Caco-2 (cell line): ENCODE data around the gene UBL4B. TPM values are rescaled to one million over a fixed set of nuclear protein-coding genes. Genes with fewer than 3 reads are reported as not detected.

Experiments used
- BruUV-seq: library from RNA; stranded (reverse); fragments of 400-500 nt; replicated peaks from 2 replicates; lab custom pipeline; 2021; lab: Mats Ljungman, UMichigan
- CTCF ChIA-PET: fragments of 300-600 bp; sonication (Branson Sonifier 250); formaldehyde crosslinking; loops from one replicate; lab custom pipeline; 2022; ENCODE audit warnings: antibody characterized with exemption; lab: Charles Lee
- POLR2A ChIA-PET: fragments of 300-600 bp; sonication (Branson Sonifier 250); formaldehyde crosslinking; loops from one replicate; lab custom pipeline; 2022; ENCODE audit warnings: antibody characterized with exemption; lab: Charles Lee
- DNase-seq, 2 experiments: peaks; one replicate each; pipeline versions ENCODE4 v3.0.0 to v3.0.0-alpha.2; 2020 to 2022
- H3K27me3 ChIP-seq: replicated peaks from 2 replicates; pipeline ENCODE4 v1.6.0; 2011; ENCODE audit warnings: low read length; ENCODE audit not compliant: control insufficient read depth, insufficient read depth
- H3K36me3 ChIP-seq: 2 replicates; pipeline ENCODE4 v1.5.1; 2011; ENCODE audit warnings: low read length; ENCODE audit not compliant: control insufficient read depth, insufficient read depth
- H3K4me1 ChIP-seq: fragments of 250-450 bp; sonication (Bioruptor Pico); 2 replicates; pipeline ENCODE4 v1.5.1; 2020; ENCODE audit warnings: mild to moderate bottlenecking
- H3K4me3 ChIP-seq: 2 replicates; pipeline ENCODE4 v1.5.1; 2011; ENCODE audit warnings: low read depth, mild to moderate bottlenecking, control low read depth, low read length
- H3K9me3 ChIP-seq: fragments of 250-450 bp; sonication (Bioruptor Pico); 2 replicates; pipeline ENCODE4 v1.5.1; 2020; ENCODE audit warnings: mild to moderate bottlenecking, moderate library complexity
- H3K27ac Mint-ChIP-seq: one replicate; pipeline ENCODE4 v1.8.0; 2022; ENCODE audit warnings: mixed read lengths; ENCODE audit not compliant: unreplicated experiment
- H3K27me3 Mint-ChIP-seq: one replicate; pipeline ENCODE4 v1.8.0; 2022; ENCODE audit warnings: mixed read lengths; ENCODE audit not compliant: insufficient read depth, unreplicated experiment
- H3K36me3 Mint-ChIP-seq: one replicate; pipeline ENCODE4 v1.8.0; 2022; ENCODE audit warnings: mild to moderate bottlenecking, mixed read lengths; ENCODE audit not compliant: insufficient read depth, unreplicated experiment
- H3K4me1 Mint-ChIP-seq: one replicate; pipeline ENCODE4 v1.8.0; 2022; ENCODE audit warnings: low read depth, mixed read lengths; ENCODE audit not compliant: unreplicated experiment
- H3K4me3 Mint-ChIP-seq: one replicate; pipeline ENCODE4 v1.8.0; 2022; ENCODE audit warnings: mild to moderate bottlenecking, moderate library complexity, mixed read lengths; ENCODE audit not compliant: unreplicated experiment
- H3K9me3 Mint-ChIP-seq: one replicate; pipeline ENCODE4 v1.8.0; 2022; ENCODE audit warnings: mixed read lengths; ENCODE audit not compliant: unreplicated experiment
- intact Hi-C: fragments of 100-400 bp; cut with micrococcal nuclease; formaldehyde crosslinking; loops from one replicate; pipeline ENCODE4 v1.10.0; 2022; ENCODE audit not compliant: unreplicated experiment
- total RNA-seq: library from RNA; stranded (reverse); gene quantifications from 2 replicates; pipeline ENCODE4 v1.2.3, GENCODE V29; 2022
- TF ChIP-seq, protein P1 (sequence below), 2 experiments: fragments of 200-600 bp in 1 of 2; IDR thresholded peaks; 1 replicate in 1 of 2; 2 replicates in 1 of 2; pipeline versions ENCODE4 v1.5.1 to v1.8.0; 2011 to 2022; ENCODE audit warnings: antibody characterized with exemption in 1 of 2, control low read depth in 1 of 2, inconsistent platforms in 1 of 2, low read depth in 1 of 2, low read length in 1 of 2, mild to moderate bottlenecking in 1 of 2, moderate library complexity in 1 of 2; ENCODE audit not compliant: insufficient read depth in 1 of 2, severe bottlenecking in 1 of 2, unreplicated experiment in 1 of 2

Gene UBL4B
- total RNA-seq, 1 experiment from 2014 or later = not detected

DNA sequence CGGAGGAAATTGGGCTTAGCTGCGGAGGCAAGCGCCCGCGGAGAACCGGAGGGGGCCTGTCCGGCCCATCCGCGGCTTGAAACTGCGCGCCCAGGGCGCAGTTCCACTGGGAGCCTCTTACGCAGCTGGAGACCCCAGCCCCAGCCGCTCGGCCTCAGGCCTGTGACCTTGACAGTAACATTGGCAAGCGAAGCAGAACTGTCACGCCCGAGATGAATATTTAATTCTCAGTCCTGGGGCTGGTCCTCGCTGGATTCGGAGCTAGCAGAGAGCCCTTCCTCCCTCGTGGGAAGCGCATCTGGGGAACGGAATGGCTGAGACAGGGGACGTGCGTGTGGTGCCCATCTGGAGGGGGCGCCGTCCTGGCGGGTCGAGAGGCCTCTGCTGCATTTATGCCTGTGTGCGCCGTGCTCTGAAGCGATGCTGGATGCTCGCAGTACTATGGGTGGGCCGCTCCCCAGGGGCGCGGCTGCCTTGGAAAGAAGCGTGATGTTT lies 39.0 kb downstream of the UBL4B start:
- Mint-ChIP-seq H3K36me3 (no peaks in the 10 kb centered on the region), H3K9me3 (no peaks in the 10 kb centered on the region), H3K27ac (no peak overlapping the region), H3K4me1 (no peaks in the 10 kb centered on the region), H3K27me3 (peaks cover 4% of the 10 kb centered on the region), H3K4me3 (no peak overlapping the region)
- TF ChIP-seq, protein P1, sequence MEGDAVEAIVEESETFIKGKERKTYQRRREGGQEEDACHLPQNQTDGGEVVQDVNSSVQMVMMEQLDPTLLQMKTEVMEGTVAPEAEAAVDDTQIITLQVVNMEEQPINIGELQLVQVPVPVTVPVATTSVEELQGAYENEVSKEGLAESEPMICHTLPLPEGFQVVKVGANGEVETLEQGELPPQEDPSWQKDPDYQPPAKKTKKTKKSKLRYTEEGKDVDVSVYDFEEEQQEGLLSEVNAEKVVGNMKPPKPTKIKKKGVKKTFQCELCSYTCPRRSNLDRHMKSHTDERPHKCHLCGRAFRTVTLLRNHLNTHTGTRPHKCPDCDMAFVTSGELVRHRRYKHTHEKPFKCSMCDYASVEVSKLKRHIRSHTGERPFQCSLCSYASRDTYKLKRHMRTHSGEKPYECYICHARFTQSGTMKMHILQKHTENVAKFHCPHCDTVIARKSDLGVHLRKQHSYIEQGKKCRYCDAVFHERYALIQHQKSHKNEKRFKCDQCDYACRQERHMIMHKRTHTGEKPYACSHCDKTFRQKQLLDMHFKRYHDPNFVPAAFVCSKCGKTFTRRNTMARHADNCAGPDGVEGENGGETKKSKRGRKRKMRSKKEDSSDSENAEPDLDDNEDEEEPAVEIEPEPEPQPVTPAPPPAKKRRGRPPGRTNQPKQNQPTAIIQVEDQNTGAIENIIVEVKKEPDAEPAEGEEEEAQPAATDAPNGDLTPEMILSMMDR (IDR thresholded peaks at IDR 0.05; ENCODE audit: insufficient read depth in 1 of 2, low read depth in 1 of 2, low read length in 1 of 2, severe bottlenecking in 1 of 2, unreplicated experiment in 1 of 2) = no peak
- Histone ChIP-seq H3K36me3 (no peaks in the 10 kb centered on the region), H3K4me3 (no peak overlapping the region), H3K9me3 (no peaks in the 10 kb centered on the region), H3K4me1 (no peaks in the 10 kb centered on the region), H3K27me3 (no peaks in the 10 kb centered on the region)
- ChIA-PET CTCF (no interaction called here), POLR2A (no interaction called here)
- no peak for DNase-seq
- intact Hi-C loops = no loop called here
- BruUV-seq = no TSS peak

- TF ChIP-seq, protein P1 (IDR thresholded peaks at IDR 0.05; ENCODE audit: insufficient read depth in 1 of 2, low read depth in 1 of 2, low read length in 1 of 2, severe bottlenecking in 1 of 2, unreplicated experiment in 1 of 2) = no peak
- H3K4me1 ChIP-seq = no peaks in the 10 kb centered on the region
- peaks cover 7% of the 10 kb centered on the region for H3K27me3 Mint-ChIP-seq
- H3K9me3 ChIP-seq = no peaks in the 10 kb centered on the region
- no peaks in the 10 kb centered on the region for H3K27me3 ChIP-seq
- POLR2A ChIA-PET = no interaction called here
- intact Hi-C loops = no loop called here
- H3K27ac Mint-ChIP-seq = no peak overlapping the region
- no peaks in the 10 kb centered on the region for H3K36me3 Mint-ChIP-seq
- H3K9me3 Mint-ChIP-seq = no peaks in the 10 kb centered on the region
- CTCF ChIA-PET = interaction anchor here (0.7 kb wide), 1 partner anchor 64 kb away, joined by 3 read pairs; no protein-coding TSS in a partner anchor
- no peak overlapping the region for H3K4me3 ChIP-seq
- no peaks in the 10 kb centered on the region for H3K4me1 Mint-ChIP-seq
- DNase-seq = no peak
- no peak overlapping the region for H3K4me3 Mint-ChIP-seq
- H3K36me3 ChIP-seq = no peaks in the 10 kb centered on the region
- BruUV-seq = no TSS peak
Measured at GRCh38 chr1:110152133-110152785, 40.0 kb downstream of the UBL4B start.

DNA sequence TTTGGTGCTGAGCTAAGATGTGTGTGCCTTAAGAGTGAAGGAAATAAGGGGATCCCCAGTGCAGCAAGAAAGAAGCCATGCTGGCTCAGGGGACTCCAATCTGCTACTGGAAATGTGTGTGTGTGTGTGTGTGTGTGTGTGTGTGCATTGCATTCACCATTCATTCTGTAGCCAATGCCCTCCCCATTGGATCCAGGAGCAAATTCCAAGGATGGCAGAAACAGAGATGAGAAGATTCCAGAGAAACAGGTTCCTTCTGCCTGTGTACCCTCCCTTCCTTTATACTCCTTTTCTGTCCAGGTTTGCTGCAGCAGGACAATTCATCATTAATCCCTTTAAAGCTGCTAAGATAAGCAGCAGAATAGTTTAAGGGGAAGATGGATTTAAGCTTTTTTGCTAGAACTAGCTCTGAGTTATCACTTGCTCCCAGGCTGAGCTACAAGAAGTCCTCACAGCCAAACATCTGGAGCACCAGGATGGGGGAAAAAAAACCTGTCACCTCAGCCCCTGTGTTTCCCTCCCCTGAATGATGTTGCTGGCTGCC lies 41.2 kb downstream of the UBL4B start:
- Mint-ChIP-seq H3K9me3 (no peaks in the 10 kb centered on the region), H3K27ac (no peak overlapping the region)

More for the DNA sequence above, 41.2 kb downstream of the UBL4B start:
- CTCF ChIA-PET = interaction anchor here (0.5 kb wide), 1 partner anchor 108 kb away, joined by 6 read pairs; no protein-coding TSS in a partner anchor
- peaks cover 12% of the 10 kb centered on the region for H3K27me3 Mint-ChIP-seq
- DNase-seq = peak in 1 of 2 experiments; percentile 12
- H3K4me1 Mint-ChIP-seq = no peaks in the 10 kb centered on the region
- intact Hi-C loops = no loop called here
- no peaks in the 10 kb centered on the region for H3K4me1 ChIP-seq
- no peak overlapping the region for H3K4me3 Mint-ChIP-seq
- POLR2A ChIA-PET = no interaction called here
- no peaks in the 10 kb centered on the region for H3K36me3 Mint-ChIP-seq
- H3K27me3 ChIP-seq = no peaks in the 10 kb centered on the region
- no peaks in the 10 kb centered on the region for H3K36me3 ChIP-seq
- no TSS peak for BruUV-seq
- no peaks in the 10 kb centered on the region for H3K9me3 ChIP-seq
- H3K4me3 ChIP-seq = no peak overlapping the region
- TF ChIP-seq, protein P1 (IDR thresholded peaks at IDR 0.05; ENCODE audit: insufficient read depth in 1 of 2, low read depth in 1 of 2, low read length in 1 of 2, severe bottlenecking in 1 of 2, unreplicated experiment in 1 of 2) = no peak
